ENCODE results near the gene PIK3C2G. TPM values are rescaled to one million over a fixed set of nuclear protein-coding genes. Genes with fewer than 3 reads are reported as not detected.

PIK3C2G gene
- total RNA-seq, 1 donor from 2014 or later: not detected

DNA sequence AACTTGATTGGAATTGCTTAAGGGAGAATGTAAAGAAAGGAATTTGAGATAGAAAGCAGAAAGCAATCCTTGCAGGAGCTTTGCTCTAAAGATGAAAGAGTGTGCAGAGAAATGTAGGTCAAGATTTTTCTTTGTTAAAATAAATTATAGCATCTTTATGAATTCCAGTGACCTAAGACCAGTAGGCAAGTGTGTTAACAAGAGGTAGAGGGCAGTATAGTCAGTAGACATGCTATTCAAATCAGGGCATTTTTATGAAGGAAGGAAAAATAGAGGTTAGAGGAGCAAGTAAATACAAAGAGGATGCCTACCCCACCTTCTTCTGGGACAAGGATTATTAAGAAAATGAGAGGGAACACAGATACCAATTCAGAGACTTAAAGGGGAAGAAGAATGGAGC is 328.0 kb downstream of the PIK3C2G start:
- no peaks in the 10 kb centered on the region for H3K36me3 ChIP-seq
- TF ChIP-seq, protein P1, sequence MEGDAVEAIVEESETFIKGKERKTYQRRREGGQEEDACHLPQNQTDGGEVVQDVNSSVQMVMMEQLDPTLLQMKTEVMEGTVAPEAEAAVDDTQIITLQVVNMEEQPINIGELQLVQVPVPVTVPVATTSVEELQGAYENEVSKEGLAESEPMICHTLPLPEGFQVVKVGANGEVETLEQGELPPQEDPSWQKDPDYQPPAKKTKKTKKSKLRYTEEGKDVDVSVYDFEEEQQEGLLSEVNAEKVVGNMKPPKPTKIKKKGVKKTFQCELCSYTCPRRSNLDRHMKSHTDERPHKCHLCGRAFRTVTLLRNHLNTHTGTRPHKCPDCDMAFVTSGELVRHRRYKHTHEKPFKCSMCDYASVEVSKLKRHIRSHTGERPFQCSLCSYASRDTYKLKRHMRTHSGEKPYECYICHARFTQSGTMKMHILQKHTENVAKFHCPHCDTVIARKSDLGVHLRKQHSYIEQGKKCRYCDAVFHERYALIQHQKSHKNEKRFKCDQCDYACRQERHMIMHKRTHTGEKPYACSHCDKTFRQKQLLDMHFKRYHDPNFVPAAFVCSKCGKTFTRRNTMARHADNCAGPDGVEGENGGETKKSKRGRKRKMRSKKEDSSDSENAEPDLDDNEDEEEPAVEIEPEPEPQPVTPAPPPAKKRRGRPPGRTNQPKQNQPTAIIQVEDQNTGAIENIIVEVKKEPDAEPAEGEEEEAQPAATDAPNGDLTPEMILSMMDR (IDR thresholded peaks at IDR 0.05): no peak
- no peaks in the 10 kb centered on the region for H3K27me3 ChIP-seq
- DNase-seq (ENCODE audit: low spot score in 2 of 2): no peak
- intact Hi-C loops (cut with DNase I): no loop called here
- no peaks in the 10 kb centered on the region for H3K9me3 ChIP-seq
- no peaks in the 10 kb centered on the region for H3K4me1 ChIP-seq
- no peak overlapping the region for H3K4me3 ChIP-seq
- H3K27ac ChIP-seq: no peak overlapping the region

DNA sequence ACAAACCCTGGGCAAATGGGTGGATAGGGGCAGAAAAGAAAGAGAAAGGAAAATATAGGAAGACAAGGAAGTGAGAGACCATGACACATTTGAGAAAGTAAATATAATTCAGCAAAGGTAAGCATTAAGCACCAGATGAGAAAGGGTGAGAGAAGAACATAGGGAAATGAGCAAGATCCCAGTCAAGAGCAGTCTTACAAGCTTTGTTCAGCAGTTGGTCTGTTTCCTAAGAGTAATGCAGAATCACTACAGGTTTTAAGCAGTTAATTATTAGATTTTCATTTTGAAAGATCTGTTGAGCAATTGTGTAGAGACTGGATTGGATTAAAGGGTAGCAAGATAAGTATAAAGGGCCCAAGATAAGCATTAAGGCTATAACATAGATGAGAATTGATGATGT is 330.2 kb downstream of the PIK3C2G start:
- H3K27me3 ChIP-seq: no peaks in the 10 kb centered on the region
- H3K36me3 ChIP-seq: no peaks in the 10 kb centered on the region
- no peak for DNase-seq (ENCODE audit: low spot score in 2 of 2)
- no peaks in the 10 kb centered on the region for H3K9me3 ChIP-seq
- H3K4me3 ChIP-seq: no peak overlapping the region
- intact Hi-C loops (cut with DNase I): no loop called here
- no peaks in the 10 kb centered on the region for H3K4me1 ChIP-seq
- H3K27ac ChIP-seq: no peak overlapping the region
- TF ChIP-seq, protein P1 (IDR thresholded peaks at IDR 0.05): no peak

DNA sequence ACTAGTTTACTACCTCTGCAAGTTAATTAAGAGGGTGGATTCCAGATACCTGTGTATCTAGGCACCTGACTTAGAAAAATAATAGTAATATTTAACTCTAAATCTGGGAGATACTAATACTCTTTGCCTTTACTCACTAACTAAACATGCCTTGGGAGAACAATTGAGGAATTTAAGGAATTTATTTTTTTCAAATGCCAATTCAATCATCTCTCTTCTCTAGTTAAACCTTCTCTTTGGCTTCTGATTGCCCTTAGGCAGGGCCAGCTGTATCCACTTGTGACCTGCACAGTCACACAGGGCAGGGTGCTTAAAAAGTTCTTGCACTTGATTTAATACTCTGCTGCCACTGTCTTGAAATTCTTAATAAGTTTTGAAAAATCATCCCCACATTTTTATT is 334.1 kb downstream of the PIK3C2G start:
- Histone ChIP-seq H3K9me3 (no peaks in the 10 kb centered on the region), H3K36me3 (no peaks in the 10 kb centered on the region), H3K4me1 (no peaks in the 10 kb centered on the region), H3K27me3 (no peaks in the 10 kb centered on the region), H3K27ac (no peak overlapping the region), H3K4me3 (no peak overlapping the region)
- TF ChIP-seq, protein P1 (IDR thresholded peaks at IDR 0.05): no peak
- DNase-seq (ENCODE audit: low spot score in 2 of 2): no peak
- intact Hi-C loops (cut with DNase I): no loop called here

DNA sequence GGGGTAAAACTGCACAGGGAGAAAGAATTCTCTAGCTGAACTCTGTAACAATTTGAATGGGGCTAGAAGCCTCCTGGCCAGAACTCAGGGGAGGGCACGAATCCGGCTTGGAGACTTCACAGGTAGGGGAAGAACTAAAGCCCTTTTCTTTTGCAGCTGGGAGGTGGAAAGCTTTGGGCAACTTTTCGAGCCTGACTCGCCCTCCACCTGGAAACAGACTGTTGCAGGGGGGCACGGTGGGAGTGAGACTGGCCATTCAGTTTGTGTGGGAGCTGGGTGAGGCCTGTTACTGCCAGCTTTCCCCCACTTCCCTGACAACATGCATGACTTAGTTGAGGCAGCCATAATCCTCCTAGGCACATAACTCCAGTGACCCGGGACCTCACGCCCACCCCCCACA is 340.6 kb downstream of the PIK3C2G start:
- no peaks in the 10 kb centered on the region for H3K36me3 ChIP-seq
- H3K4me3 ChIP-seq: no peak overlapping the region
- TF ChIP-seq, protein P1 (IDR thresholded peaks at IDR 0.05): no peak
- no peak overlapping the region for H3K27ac ChIP-seq
- no peaks in the 10 kb centered on the region for H3K27me3 ChIP-seq
- H3K9me3 ChIP-seq: no peaks in the 10 kb centered on the region
- intact Hi-C loops (cut with DNase I): no loop called here
- H3K4me1 ChIP-seq: no peaks in the 10 kb centered on the region
- no peak for DNase-seq (ENCODE audit: low spot score in 2 of 2)

DNA sequence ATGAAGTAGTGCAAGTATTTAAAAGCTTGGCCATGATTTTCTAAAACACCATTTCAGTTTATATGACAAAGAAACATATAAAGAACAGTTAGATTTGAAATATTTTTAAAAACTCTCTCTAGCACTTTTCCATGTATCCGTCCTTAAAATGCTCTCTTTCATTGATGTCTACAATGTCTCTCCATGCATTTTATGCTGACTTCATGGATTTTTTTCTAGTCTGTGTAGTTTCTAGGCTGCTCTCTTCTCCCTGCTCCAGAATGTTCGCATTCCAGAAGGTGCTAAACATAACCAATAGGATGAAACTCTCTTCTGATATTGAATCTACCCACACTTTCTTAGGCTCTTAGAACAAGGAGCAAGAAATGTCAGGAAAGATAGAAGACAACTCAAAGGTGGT is 351.7 kb downstream of the PIK3C2G start:
- H3K27ac ChIP-seq: no peak overlapping the region
- intact Hi-C loops (cut with DNase I): no loop called here
- DNase-seq (ENCODE audit: low spot score in 2 of 2): no peak
- TF ChIP-seq, protein P1 (IDR thresholded peaks at IDR 0.05): no peak
- H3K27me3 ChIP-seq: no peaks in the 10 kb centered on the region
- H3K4me3 ChIP-seq: no peak overlapping the region
- no peaks in the 10 kb centered on the region for H3K36me3 ChIP-seq
- H3K9me3 ChIP-seq: no peaks in the 10 kb centered on the region
- no peaks in the 10 kb centered on the region for H3K4me1 ChIP-seq

DNA sequence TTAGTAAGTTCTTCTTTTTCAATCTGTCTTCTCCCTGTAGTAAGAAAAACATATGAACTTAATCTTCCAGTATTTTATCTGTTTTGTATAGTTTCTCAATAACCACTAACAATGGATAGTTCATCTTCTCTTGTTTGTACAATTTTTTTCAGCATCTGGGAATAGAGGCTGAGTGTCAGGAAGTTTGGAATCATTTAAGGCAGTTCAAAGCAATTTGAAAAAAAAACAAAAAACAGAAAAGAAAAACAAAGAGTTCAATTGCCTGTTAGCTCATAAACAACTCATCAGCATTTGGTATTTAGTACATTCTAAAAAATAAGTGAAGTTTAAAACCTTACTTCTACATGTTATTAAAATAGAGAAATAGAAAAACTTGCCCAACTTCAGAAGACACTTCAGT is 359.7 kb downstream of the PIK3C2G start:
- no peak overlapping the region for H3K4me3 ChIP-seq
- no peaks in the 10 kb centered on the region for H3K9me3 ChIP-seq
- no peaks in the 10 kb centered on the region for H3K36me3 ChIP-seq
- no peak overlapping the region for H3K27ac ChIP-seq
- H3K4me1 ChIP-seq: no peaks in the 10 kb centered on the region
- TF ChIP-seq, protein P1 (IDR thresholded peaks at IDR 0.05): no peak
- no peak for DNase-seq (ENCODE audit: low spot score in 2 of 2)
- intact Hi-C loops (cut with DNase I): no loop called here
- H3K27me3 ChIP-seq: no peaks in the 10 kb centered on the region
